ENCODE results near the gene LBR. TPM values are rescaled to one million over a fixed set of nuclear protein-coding genes. Genes with fewer than 3 reads are reported as not detected.

Gene LBR
- total and polyA plus RNA-seq, 2 experiments from 2014 or later: 29.6 to 54.2 TPM

DNA sequence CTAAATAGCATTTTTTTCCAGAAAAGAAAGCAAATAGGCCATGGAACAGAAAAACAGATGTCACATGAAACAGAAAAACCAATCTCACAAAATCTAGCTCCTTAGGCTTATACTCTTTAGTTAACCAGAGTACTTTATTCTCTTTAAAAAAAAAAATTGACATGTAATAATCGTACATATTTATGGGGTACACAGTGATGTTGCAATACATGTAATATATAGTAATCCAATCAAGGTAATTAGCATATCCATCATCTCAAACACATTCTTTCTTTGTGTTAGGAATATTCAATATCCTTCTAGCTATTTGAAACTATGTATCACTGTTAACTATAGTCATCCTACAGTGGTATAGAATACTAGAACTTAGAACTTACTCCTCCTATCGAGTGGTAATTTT, 20.1 kb downstream of the LBR start:
- Histone ChIP-seq H3K9me3 (ENCODE audit: low read depth) (no peaks in the 10 kb centered on the region), H4K20me1 (ENCODE audit: insufficient read depth, poor library complexity, severe bottlenecking) (no peaks in the 10 kb centered on the region), H3K4me1 (ENCODE audit: insufficient read depth) (no peaks in the 10 kb centered on the region), H3K79me2 (peaks cover 30% of the 10 kb centered on the region), H2AFZ (no peak overlapping the region), H3K9me2 (replicated peaks; ENCODE audit: insufficient read depth) (no peaks in the 10 kb centered on the region), H3K36me3 (replicated peaks; ENCODE audit: insufficient read depth, low read depth) (no peaks in the 10 kb centered on the region), H3K4me3 (no peak overlapping the region), H3K27me3 (no peaks in the 10 kb centered on the region), H3K27ac (no peak overlapping the region), H3K4me2 (no peak overlapping the region)
- no peak for DNase-seq (ENCODE audit: low spot score)
- WGBS (ENCODE audit: low lambda C conversion rate, missing lambda C conversion rate): 100% methylated on average over 2 of the region's 2 CpGs
- TF ChIP-seq EZH2phosphoT487 (IDR thresholded peaks at IDR 0.05; ENCODE audit: low read depth, severe bottlenecking, unreplicated experiment) (no peak), EZH2 (IDR thresholded peaks at IDR 0.05; ENCODE audit: borderline replicate concordance) (no peak)
- TF ChIP-seq, protein P1, sequence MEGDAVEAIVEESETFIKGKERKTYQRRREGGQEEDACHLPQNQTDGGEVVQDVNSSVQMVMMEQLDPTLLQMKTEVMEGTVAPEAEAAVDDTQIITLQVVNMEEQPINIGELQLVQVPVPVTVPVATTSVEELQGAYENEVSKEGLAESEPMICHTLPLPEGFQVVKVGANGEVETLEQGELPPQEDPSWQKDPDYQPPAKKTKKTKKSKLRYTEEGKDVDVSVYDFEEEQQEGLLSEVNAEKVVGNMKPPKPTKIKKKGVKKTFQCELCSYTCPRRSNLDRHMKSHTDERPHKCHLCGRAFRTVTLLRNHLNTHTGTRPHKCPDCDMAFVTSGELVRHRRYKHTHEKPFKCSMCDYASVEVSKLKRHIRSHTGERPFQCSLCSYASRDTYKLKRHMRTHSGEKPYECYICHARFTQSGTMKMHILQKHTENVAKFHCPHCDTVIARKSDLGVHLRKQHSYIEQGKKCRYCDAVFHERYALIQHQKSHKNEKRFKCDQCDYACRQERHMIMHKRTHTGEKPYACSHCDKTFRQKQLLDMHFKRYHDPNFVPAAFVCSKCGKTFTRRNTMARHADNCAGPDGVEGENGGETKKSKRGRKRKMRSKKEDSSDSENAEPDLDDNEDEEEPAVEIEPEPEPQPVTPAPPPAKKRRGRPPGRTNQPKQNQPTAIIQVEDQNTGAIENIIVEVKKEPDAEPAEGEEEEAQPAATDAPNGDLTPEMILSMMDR (IDR thresholded peaks at IDR 0.05; ENCODE audit: poor library complexity): no peak

DNA sequence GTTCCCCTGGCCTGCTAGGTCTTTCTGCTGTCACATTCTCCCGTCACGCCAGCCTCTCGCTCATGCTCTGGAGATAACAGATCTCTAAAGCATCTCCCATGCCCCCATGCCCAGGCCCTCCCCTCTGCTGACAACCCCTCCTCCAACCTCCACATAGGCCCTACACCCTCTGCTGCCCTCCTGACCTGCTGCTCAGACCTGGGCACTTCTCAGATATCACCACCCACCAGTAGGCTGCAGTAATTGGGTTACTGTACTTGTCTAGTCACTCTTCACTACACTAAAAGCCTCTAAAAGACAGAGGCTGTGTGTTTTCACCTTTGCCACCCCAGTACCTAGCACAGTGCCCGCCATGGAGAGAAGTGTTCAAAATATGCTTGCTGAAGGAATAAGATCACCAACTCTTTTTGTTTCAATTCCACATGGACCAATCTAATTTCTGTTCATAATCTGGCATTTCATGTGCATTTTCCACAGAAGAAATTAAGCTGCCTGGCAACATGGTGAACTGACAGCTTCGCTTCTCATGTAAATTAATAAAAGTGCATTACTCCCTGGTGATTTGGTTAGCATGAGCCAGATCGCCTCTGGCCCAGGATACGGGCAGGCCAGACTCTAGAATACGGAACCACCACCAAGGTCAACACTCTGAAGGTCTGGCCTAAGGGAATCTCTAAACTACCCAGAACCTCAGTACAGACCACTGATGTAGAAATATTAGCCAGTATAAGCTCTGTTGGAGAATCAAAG, 20.7 kb downstream of the LBR start:
- DNase-seq (ENCODE audit: low spot score): no peak
- Histone ChIP-seq H3K9me2 (replicated peaks; ENCODE audit: insufficient read depth) (no peaks in the 10 kb centered on the region), H3K4me3 (no peak overlapping the region), H2AFZ (no peak overlapping the region), H3K36me3 (replicated peaks; ENCODE audit: insufficient read depth, low read depth) (no peaks in the 10 kb centered on the region), H3K27ac (no peak overlapping the region), H3K4me2 (no peak overlapping the region), H3K9me3 (ENCODE audit: low read depth) (no peaks in the 10 kb centered on the region), H3K4me1 (ENCODE audit: insufficient read depth) (no peaks in the 10 kb centered on the region), H3K27me3 (no peaks in the 10 kb centered on the region), H4K20me1 (ENCODE audit: insufficient read depth, poor library complexity, severe bottlenecking) (no peaks in the 10 kb centered on the region), H3K79me2 (peaks cover 30% of the 10 kb centered on the region)
- WGBS (ENCODE audit: low lambda C conversion rate, missing lambda C conversion rate): 96% methylated on average over 8 of the region's 8 CpGs
- TF ChIP-seq, protein P1 (IDR thresholded peaks at IDR 0.05; ENCODE audit: poor library complexity): no peak
- no peak for TF ChIP-seq EZH2 (IDR thresholded peaks at IDR 0.05; ENCODE audit: borderline replicate concordance)
- no peak for TF ChIP-seq EZH2phosphoT487 (IDR thresholded peaks at IDR 0.05; ENCODE audit: low read depth, severe bottlenecking, unreplicated experiment)

DNA sequence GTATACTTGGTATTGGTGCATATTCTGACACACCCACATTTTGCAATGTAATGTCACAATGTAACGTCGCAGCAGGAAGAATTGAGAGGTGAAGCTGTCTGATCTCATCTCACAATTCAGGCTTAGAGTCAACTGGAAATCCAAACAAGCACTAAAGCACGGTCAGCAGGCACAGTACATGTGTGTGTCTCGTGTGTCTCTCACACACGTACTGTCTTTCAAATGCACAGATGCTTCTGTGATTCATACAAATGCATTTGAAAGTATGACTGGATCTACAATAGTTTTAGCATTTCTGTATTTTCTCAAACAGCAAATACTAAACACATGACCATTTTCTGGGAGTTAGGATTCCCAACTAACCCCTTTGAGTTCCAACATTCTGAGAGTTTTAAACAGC, 26.9 kb downstream of the LBR start:
- Histone ChIP-seq H3K9me2 (replicated peaks; ENCODE audit: insufficient read depth) (no peaks in the 10 kb centered on the region), H3K79me2 (peaks cover 3% of the 10 kb centered on the region), H3K36me3 (replicated peaks; ENCODE audit: insufficient read depth, low read depth) (no peaks in the 10 kb centered on the region), H3K4me1 (ENCODE audit: insufficient read depth) (no peaks in the 10 kb centered on the region), H2AFZ (no peak overlapping the region), H3K27me3 (no peaks in the 10 kb centered on the region), H3K4me3 (no peak overlapping the region), H3K27ac (no peak overlapping the region), H4K20me1 (ENCODE audit: insufficient read depth, poor library complexity, severe bottlenecking) (no peaks in the 10 kb centered on the region), H3K9me3 (ENCODE audit: low read depth) (no peaks in the 10 kb centered on the region), H3K4me2 (no peak overlapping the region)
- WGBS (ENCODE audit: low lambda C conversion rate, missing lambda C conversion rate): 98% methylated on average over 5 of the region's 5 CpGs
- no peak for DNase-seq (ENCODE audit: low spot score)
- TF ChIP-seq EZH2 (IDR thresholded peaks at IDR 0.05; ENCODE audit: borderline replicate concordance) (no peak), EZH2phosphoT487 (IDR thresholded peaks at IDR 0.05; ENCODE audit: low read depth, severe bottlenecking, unreplicated experiment) (no peak)
- TF ChIP-seq, protein P1 (IDR thresholded peaks at IDR 0.05; ENCODE audit: poor library complexity): no peak

Data from hepatocyte (in vitro differentiated cells).